Suprapubic skin (tissue), 3 donors: ENCODE measurements around the gene ZSWIM5.

ENCODE experiments used
- EP300 ChIP-seq: sonication (generic); formaldehyde crosslinking; IDR thresholded peaks from one replicate; pipeline ENCODE4 v1.6.1; 2017; ENCODE audit warnings: antibody characterized with exemption
- TF ChIP-seq, protein P1 (sequence below), 2 donors: fragments of 200-600 bp in 1 of 2; fragments of 450-650 bp in 1 of 2; sonication (generic) in 1 of 2; IDR thresholded peaks; one replicate each; pipeline ENCODE4 v1.5.1; 2016 to 2019; ENCODE audit warnings: antibody characterized with exemption in 2 of 2, mild to moderate bottlenecking in 1 of 2, moderate library complexity in 1 of 2

DNA sequence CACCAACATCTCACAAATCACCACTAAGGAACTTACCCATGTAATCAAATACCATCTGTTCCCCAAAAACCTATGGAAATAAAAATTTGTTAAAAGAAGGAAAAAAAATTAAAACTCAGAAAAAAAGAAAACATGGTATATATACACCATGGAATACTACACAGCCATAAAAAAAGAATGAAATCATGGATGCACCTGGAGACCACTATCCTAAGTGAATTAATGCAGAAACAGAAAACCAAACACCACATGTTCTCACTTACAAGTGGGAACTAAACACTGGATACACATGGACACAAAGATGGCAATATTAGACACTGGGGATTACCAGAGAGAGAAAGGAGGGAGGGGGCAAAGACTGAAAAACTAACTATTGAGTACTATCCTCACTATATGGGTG is 50.4 kb downstream of the ZSWIM5 start:
- TF ChIP-seq, protein P1, sequence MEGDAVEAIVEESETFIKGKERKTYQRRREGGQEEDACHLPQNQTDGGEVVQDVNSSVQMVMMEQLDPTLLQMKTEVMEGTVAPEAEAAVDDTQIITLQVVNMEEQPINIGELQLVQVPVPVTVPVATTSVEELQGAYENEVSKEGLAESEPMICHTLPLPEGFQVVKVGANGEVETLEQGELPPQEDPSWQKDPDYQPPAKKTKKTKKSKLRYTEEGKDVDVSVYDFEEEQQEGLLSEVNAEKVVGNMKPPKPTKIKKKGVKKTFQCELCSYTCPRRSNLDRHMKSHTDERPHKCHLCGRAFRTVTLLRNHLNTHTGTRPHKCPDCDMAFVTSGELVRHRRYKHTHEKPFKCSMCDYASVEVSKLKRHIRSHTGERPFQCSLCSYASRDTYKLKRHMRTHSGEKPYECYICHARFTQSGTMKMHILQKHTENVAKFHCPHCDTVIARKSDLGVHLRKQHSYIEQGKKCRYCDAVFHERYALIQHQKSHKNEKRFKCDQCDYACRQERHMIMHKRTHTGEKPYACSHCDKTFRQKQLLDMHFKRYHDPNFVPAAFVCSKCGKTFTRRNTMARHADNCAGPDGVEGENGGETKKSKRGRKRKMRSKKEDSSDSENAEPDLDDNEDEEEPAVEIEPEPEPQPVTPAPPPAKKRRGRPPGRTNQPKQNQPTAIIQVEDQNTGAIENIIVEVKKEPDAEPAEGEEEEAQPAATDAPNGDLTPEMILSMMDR (IDR thresholded peaks at IDR 0.05) = no peak
- TF ChIP-seq EP300 = no peak
